ENCODE data around the gene CYB5R3.
A peak's percentile ranks its signal among the peaks of the same experiment; 100 is the strongest.
"Not testable (repeated sequence)": the region's sequence is repeated elsewhere in the genome, so short reads cannot be mapped to it uniquely, and the experiment has no call there.

Gene CYB5R3

DNA sequence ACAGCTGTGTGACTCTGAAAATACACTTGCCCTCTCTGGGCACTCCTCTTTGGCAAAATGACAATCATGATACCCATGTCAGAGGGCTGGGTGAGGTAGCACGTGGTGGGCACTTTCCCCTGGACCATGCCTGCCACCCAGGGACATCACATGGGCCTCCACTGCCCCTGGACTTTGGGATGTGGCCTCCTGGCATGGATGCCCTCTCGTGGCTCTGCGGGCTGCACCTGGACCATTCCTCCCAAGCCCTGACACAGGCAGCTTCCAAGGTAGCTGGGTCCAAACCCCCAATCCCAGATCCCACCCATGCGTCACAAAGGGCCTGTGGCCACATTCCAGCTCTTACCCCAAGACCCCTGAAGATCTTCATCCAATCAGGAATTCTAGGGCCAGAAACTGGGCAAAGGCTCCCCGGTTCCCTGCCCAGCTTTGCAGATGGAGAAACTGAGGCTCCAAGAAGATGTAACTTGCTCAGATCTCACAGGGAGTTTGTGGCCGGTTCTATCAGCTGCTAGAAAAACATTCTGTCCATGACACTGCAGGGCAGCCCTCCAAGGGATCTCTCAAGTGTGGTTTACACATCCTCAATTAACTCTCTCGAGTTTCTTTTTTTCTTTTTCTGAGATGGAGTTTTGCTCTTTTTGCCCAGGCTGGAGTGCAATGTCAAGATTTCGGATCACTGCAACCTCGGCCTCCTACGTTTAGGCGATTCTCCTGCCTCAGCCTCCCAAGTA is 35.4 kb upstream of the CYB5R3 start:
- Mint-ChIP-seq H3K9me3 (peaks cover under 1% of the 10 kb centered on the region), H3K27me3 (ENCODE audit: low read depth) (no peaks in the 10 kb centered on the region), H3K4me1 (ENCODE audit: low read depth) (no peaks in the 10 kb centered on the region), H3K27ac (no peak overlapping the region), H3K36me3 (ENCODE audit: low read depth) (no peaks in the 10 kb centered on the region), H3K4me3 (no peak overlapping the region)

DNA sequence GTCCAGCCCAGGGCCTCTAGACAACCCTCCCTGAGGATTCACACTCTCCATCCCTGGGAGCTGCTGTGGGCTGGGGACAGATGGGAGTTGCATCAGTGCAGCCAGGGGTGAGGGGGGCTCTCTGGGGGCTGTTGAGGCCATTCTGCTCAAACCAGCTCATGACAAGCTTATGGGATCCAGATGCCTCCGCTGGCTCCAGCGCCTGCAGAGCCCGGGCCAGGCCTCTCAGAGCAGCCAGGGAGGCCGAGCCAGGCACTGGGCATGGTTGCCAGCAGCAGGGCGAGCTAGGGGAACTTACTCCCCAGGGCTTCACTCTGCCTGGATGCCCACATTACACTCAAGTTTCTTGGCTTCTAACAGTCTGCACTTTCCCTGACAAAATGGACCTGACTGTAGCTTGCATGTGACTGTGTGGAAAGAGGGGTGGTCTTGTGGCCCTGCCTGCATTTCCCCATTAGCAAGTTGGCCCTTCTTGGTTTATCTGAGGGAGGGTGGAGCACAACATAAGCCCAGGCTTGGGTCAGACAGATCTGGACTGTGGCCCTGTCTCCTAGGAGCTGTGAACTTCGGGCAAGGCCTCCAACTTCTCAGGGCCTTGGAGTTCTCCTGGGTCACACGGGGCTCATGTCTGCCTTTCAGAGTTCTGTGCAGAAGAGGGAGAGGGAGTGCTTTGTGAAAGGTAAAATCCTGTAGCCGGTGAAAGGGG is 34.5 kb upstream of the CYB5R3 start:
- Mint-ChIP-seq H3K36me3 (ENCODE audit: low read depth) (no peaks in the 10 kb centered on the region), H3K4me3 (no peak overlapping the region), H3K27ac (no peak overlapping the region)

GRCh38 chr22:42682113-42682851 is 33.1 kb upstream of the CYB5R3 start:
- H3K4me1 Mint-ChIP-seq (ENCODE audit: low read depth), result no peaks in the 10 kb centered on the region
- H3K4me3 Mint-ChIP-seq, result no peak overlapping the region
- H3K36me3 Mint-ChIP-seq (ENCODE audit: low read depth), result no peaks in the 10 kb centered on the region
- H3K27ac Mint-ChIP-seq, result no peak overlapping the region
- H3K27me3 Mint-ChIP-seq (ENCODE audit: low read depth), result no peaks in the 10 kb centered on the region
- H3K9me3 Mint-ChIP-seq, result peaks cover 17% of the 10 kb centered on the region

More for the DNA sequence above, 34.5 kb upstream of the CYB5R3 start:
- Mint-ChIP-seq H3K9me3 (peaks cover 9% of the 10 kb centered on the region), H3K4me1 (ENCODE audit: low read depth) (no peaks in the 10 kb centered on the region), H3K27me3 (ENCODE audit: low read depth) (no peaks in the 10 kb centered on the region)

GRCh38 chr22:42680648-42681047 is 31.5 kb upstream of the CYB5R3 start:
- Mint-ChIP-seq H3K4me1 (ENCODE audit: low read depth) (no peaks in the 10 kb centered on the region), H3K27ac (no peak overlapping the region), H3K36me3 (ENCODE audit: low read depth) (no peaks in the 10 kb centered on the region), H3K27me3 (ENCODE audit: low read depth) (no peaks in the 10 kb centered on the region), H3K9me3 (peaks cover 17% of the 10 kb centered on the region), H3K4me3 (no peak overlapping the region)

GRCh38 chr22:42679691-42680090 is 30.5 kb upstream of the CYB5R3 start:
- peaks cover 17% of the 10 kb centered on the region for H3K9me3 Mint-ChIP-seq
- no peaks in the 10 kb centered on the region for H3K4me1 Mint-ChIP-seq (ENCODE audit: low read depth)
- no peaks in the 10 kb centered on the region for H3K36me3 Mint-ChIP-seq (ENCODE audit: low read depth)
- no peak overlapping the region for H3K4me3 Mint-ChIP-seq
- H3K27ac Mint-ChIP-seq, result no peak overlapping the region
- no peaks in the 10 kb centered on the region for H3K27me3 Mint-ChIP-seq (ENCODE audit: low read depth)

DNA sequence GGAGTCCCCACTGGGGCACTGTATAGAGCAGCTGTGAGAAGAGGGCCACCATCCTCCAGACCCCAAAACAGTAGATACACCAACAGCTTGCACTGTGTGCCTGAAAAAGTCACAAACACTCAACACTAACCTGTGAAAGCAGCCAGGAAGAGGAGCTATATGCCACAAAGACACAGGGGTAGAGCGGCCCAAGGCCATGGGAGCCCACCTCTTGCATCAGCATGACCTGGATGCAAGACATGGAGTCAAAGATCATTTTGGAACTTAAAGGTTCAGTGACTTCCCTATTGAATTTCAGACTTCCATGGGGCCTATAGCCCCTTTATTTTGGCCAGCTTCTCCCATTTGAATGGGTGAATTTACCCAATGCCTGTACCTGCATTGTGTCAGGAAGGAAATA is 29.7 kb upstream of the CYB5R3 start:
- Mint-ChIP-seq H3K9me3 (peaks cover 17% of the 10 kb centered on the region), H3K27ac (no peak overlapping the region), H3K4me1 (ENCODE audit: low read depth) (no peaks in the 10 kb centered on the region), H3K4me3 (no peak overlapping the region), H3K36me3 (ENCODE audit: low read depth) (no peaks in the 10 kb centered on the region), H3K27me3 (ENCODE audit: low read depth) (no peaks in the 10 kb centered on the region)

GRCh38 chr22:42677936-42678335 is 28.7 kb upstream of the CYB5R3 start:
- H3K4me3 Mint-ChIP-seq; H3K27ac Mint-ChIP-seq; H3K36me3 Mint-ChIP-seq (ENCODE audit: low read depth): not testable (repeated sequence)

DNA sequence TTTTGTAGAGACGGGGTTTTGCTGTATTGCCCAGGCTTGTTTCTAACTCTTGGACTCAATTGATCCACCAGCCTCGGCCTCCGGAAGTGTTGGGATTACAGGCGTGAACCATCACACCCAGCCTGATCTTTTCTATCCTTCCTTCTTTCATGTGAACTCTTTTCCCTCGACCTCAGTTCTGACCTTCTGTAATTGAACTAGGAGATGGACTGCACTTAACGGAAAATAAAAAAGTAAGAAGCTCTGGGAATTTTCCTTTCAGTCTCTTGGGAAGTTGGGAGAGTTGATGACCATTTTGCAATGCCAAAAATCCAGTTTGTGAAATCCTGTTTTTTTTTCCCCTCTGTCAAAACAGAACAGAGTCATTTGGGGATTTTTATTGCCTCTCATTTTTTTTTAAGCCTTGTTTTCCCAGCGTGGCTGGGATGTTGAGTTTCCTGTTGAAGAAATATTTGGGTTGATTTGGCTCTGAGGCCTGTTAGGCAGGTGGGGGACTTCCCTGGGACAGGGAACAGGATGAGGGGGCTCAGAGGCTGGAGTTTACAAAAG is 26.9 kb upstream of the CYB5R3 start:
- H3K4me1 Mint-ChIP-seq (ENCODE audit: low read depth), result peaks cover 4% of the 10 kb centered on the region

More at GRCh38 chr22:42677936-42678335, 28.7 kb upstream of the CYB5R3 start:
- peaks cover 17% of the 10 kb centered on the region for H3K9me3 Mint-ChIP-seq
- H3K27me3 Mint-ChIP-seq (ENCODE audit: low read depth); H3K4me1 Mint-ChIP-seq (ENCODE audit: low read depth): not testable (repeated sequence)

GRCh38 chr22:42673898-42674401 is 24.8 kb upstream of the CYB5R3 start:
- Mint-ChIP-seq H3K9me3 (peaks cover 10% of the 10 kb centered on the region), H3K4me1 (ENCODE audit: low read depth) (peaks cover 12% of the 10 kb centered on the region), H3K4me3 (no peak overlapping the region), H3K36me3 (ENCODE audit: low read depth) (no peaks in the 10 kb centered on the region), H3K27ac (no peak overlapping the region), H3K27me3 (ENCODE audit: low read depth) (peaks cover 3% of the 10 kb centered on the region)

More for the DNA sequence above, 26.9 kb upstream of the CYB5R3 start:
- Mint-ChIP-seq H3K4me3 (no peak overlapping the region), H3K27ac (no peak overlapping the region), H3K36me3 (ENCODE audit: low read depth) (no peaks in the 10 kb centered on the region), H3K27me3 (ENCODE audit: low read depth) (peaks cover 3% of the 10 kb centered on the region), H3K9me3 (peaks cover 17% of the 10 kb centered on the region)

- H3K4me1 Mint-ChIP-seq (ENCODE audit: low read depth), result peaks cover 12% of the 10 kb centered on the region
- not testable (repeated sequence) for H3K36me3 Mint-ChIP-seq (ENCODE audit: low read depth); H3K9me3 Mint-ChIP-seq
Observed at GRCh38 chr22:42673071-42673470, 23.9 kb upstream of the CYB5R3 start.

DNA sequence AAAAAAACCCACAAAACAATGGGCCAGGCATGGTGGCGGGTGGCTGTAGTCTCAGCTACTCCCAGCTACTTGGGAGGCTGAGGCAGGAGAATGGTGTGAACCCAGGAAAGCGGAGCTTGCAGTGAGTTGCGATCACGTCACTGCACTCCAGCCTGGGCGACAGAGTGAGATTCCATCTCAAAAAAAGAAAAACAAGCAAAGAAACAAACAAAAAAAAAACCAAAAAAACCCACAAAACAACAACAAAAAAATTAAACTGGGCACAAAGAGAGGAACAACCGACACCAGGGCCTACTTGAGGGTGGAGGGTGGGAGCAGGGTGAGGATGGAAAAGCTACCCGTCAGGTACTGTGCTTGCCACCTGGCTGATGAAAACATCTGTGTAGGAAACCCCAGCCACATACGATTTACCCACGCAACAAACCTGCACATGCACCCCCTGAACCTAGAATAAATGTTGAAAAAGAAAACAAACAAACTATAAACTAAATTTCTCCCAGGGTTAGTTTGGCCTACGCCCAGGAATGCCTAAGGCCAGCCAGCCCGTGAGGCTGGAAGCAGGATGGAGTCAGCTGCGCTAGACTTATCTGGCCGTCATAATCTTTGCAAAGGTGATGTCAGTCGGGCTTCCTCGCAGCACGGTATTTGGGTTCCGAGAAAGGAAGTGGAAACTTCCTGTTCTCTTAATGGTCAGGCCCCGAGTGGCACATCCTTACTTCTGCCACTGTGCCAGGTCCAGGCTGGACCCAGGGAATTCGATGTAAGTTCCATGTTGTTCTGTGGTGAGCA is 21.9 kb upstream of the CYB5R3 start:
- Mint-ChIP-seq H3K4me1 (ENCODE audit: low read depth) (peaks cover 12% of the 10 kb centered on the region), H3K27me3 (ENCODE audit: low read depth) (peaks cover 3% of the 10 kb centered on the region), H3K9me3 (no peaks in the 10 kb centered on the region), H3K27ac (peak overlapping the region; percentile 20), H3K36me3 (ENCODE audit: low read depth) (no peaks in the 10 kb centered on the region), H3K4me3 (peak overlapping the region; percentile 10)

More at GRCh38 chr22:42673071-42673470, 23.9 kb upstream of the CYB5R3 start:
- H3K27me3 Mint-ChIP-seq (ENCODE audit: low read depth); H3K4me3 Mint-ChIP-seq; H3K27ac Mint-ChIP-seq: not testable (repeated sequence)

DNA sequence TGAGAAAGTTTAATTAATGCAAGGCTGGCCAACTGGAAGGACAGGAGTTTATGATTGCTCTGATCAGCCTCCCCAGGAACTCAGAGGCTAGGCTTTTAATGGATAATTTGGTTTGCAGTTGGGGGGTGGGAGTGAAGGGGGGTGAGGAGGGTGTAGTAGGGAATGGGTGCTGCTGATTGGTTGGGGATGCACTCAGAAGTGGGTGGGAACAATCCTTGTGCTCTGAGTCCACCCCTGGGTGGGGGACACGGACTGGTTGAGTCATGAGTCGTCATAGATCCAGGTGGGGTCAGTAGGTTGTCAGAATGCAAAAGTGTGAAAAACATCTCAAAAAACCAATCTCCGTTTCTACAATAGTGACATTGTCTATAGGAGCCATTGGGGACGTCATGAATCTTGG is 20.9 kb upstream of the CYB5R3 start:
- Mint-ChIP-seq H3K4me3 (no peak overlapping the region), H3K36me3 (ENCODE audit: low read depth) (no peaks in the 10 kb centered on the region), H3K4me1 (ENCODE audit: low read depth) (peaks cover 17% of the 10 kb centered on the region), H3K27ac (no peak overlapping the region), H3K9me3 (no peaks in the 10 kb centered on the region), H3K27me3 (ENCODE audit: low read depth) (peaks cover 10% of the 10 kb centered on the region)

DNA sequence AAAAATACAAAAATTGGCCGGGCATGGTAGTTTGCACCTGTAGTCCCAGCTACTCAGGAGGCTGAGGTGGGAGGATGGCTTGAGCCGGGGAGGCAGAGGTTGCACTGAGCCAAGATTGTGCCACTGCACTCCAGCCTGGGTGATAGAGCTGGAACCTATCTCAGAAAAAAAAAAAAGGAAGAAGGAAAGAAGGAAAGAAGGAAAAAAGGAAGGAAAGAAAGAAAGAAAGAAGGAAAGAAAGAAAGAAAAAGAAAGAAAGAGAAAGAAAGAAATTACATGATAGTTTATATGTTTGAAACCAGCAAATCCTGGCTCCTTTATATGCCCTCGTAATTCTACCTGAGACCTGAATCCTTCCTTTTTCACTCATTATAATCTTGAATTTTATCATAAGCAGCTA is 17.2 kb upstream of the CYB5R3 start:
- not testable (repeated sequence) for H3K9me3 Mint-ChIP-seq; H3K4me3 Mint-ChIP-seq; H3K27ac Mint-ChIP-seq; H3K36me3 Mint-ChIP-seq (ENCODE audit: low read depth)
- Mint-ChIP-seq H3K27me3 (ENCODE audit: low read depth) (peaks cover 14% of the 10 kb centered on the region), H3K4me1 (ENCODE audit: low read depth) (peaks cover 16% of the 10 kb centered on the region)

Data from T-helper 1 cell treated with Interleukin-12 subunit alpha and Interleukin-12 subunit beta and Interleukin-4 antibody, amounts not matched to agents 30 μg/mL and 1 μg/mL, for 36 hours (primary cell).